H1 (cell line): ENCODE results near the gene ZHX3. TPM values are rescaled to one million over a fixed set of nuclear protein-coding genes. Genes with fewer than 3 reads are reported as not detected.

Experiments
- CTCF ChIA-PET: fragments of 300-600 bp; sonication (Branson Sonifier 250); formaldehyde crosslinking; loops from one replicate; lab custom pipeline; 2021; ENCODE audit not compliant: partially characterized antibody; lab: Charles Lee
- POLR2A ChIA-PET: fragments of 300-600 bp; sonication (Branson Sonifier 250); formaldehyde crosslinking; loops from one replicate; lab custom pipeline; 2021; ENCODE audit warnings: inconsistent platforms; ENCODE audit not compliant: partially characterized antibody; lab: Charles Lee
- DNase-seq, 2 experiments: peaks; one replicate each; pipeline versions ENCODE4 v3.0.0 to v3.0.0-alpha.2; 2010 to 2022; ENCODE audit warnings: low spot score in 2 of 2, low read depth in 1 of 2, mixed read lengths in 1 of 2
- FAIRE-seq: peaks from 2 replicates; lab custom pipeline; 2011; peaks lifted over from hg19 to GRCh38; lab: Jason Lieb, UNC
- H2AFZ ChIP-seq: 2 replicates; pipeline ENCODE4 v1.8.1; 2012; ENCODE audit warnings: low read length, inconsistent platforms
- H2AK5ac ChIP-seq: 2 replicates; pipeline ENCODE4 v1.6.1; 2013; ENCODE audit warnings: low read depth, low read length
- H2BK120ac ChIP-seq: replicated peaks from 2 replicates; pipeline ENCODE3; 2013; ENCODE audit warnings: low read depth, low read length, inconsistent platforms
- H2BK12ac ChIP-seq: 2 replicates; pipeline ENCODE4 v1.6.1; 2013; ENCODE audit warnings: low read depth, low read length
- H2BK15ac ChIP-seq: 2 replicates; pipeline ENCODE4 v1.6.1; 2013; ENCODE audit warnings: low read length
- H2BK20ac ChIP-seq: 2 replicates; pipeline ENCODE4 v1.6.1; 2013; ENCODE audit warnings: low read length
- H2BK5ac ChIP-seq: 2 replicates; pipeline ENCODE4 v1.6.1; 2013; ENCODE audit warnings: low read depth, low read length
- H3K14ac ChIP-seq: 2 replicates; pipeline ENCODE4 v1.6.1; 2013; ENCODE audit warnings: inconsistent platforms; ENCODE audit not compliant: insufficient read length
- H3K18ac ChIP-seq: 2 replicates; pipeline ENCODE4 v1.6.1; 2013; ENCODE audit warnings: low read length; ENCODE audit errors: extremely low read depth
- H3K23ac ChIP-seq: 2 replicates; pipeline ENCODE4 v1.6.1; 2013; ENCODE audit warnings: inconsistent platforms; ENCODE audit not compliant: insufficient read length
- H3K23me2 ChIP-seq: 2 replicates; pipeline ENCODE4 v1.6.1; 2013; ENCODE audit warnings: low read depth, low read length
- H3K27ac ChIP-seq: 2 replicates; pipeline ENCODE4 v1.6.1; 2011; ENCODE audit warnings: low read depth, low read length, inconsistent platforms
- H3K27me3 ChIP-seq, 4 experiments: replicated peaks in 1 of 4; 1 replicate in 1 of 4; 2 replicates in 3 of 4; pipeline versions ENCODE4 v1.6.1 to v1.8.1; 2011 to 2013; ENCODE audit warnings: low read length in 3 of 4, mild to moderate bottlenecking in 3 of 4, inconsistent platforms in 2 of 4, mixed read lengths in 2 of 4, moderate library complexity in 1 of 4; ENCODE audit not compliant: control insufficient read depth in 3 of 4, insufficient read depth in 3 of 4; ENCODE audit errors: extremely low read depth in 1 of 4
- H3K36me3 ChIP-seq, 4 experiments: 2 replicates each; pipeline versions ENCODE4 v1.6.1 to v1.8.1; 2011 to 2013; ENCODE audit warnings: mild to moderate bottlenecking in 4 of 4, low read length in 3 of 4, moderate library complexity in 2 of 4, control low read depth in 1 of 4, inconsistent platforms in 1 of 4; ENCODE audit not compliant: insufficient read depth in 4 of 4, control insufficient read depth in 2 of 4
- H3K4ac ChIP-seq: replicated peaks from 2 replicates; pipeline ENCODE3; 2013; ENCODE audit warnings: low read length, low read depth, mixed read lengths, inconsistent platforms; ENCODE audit not compliant: insufficient read length
- H3K4me1 ChIP-seq, 4 experiments: replicated peaks in 1 of 4; 1 replicate in 1 of 4; 2 replicates in 3 of 4; pipeline versions ENCODE4 v1.6.1 to v1.8.1; 2011 to 2013; ENCODE audit warnings: low read length in 3 of 4, inconsistent platforms in 2 of 4, mixed read lengths in 1 of 4; ENCODE audit not compliant: insufficient read depth in 4 of 4, control insufficient read depth in 3 of 4
- H3K4me2 ChIP-seq, 2 experiments: 2 replicates each; pipeline versions ENCODE4 v1.6.1 to v1.8.1; 2011 to 2013; ENCODE audit warnings: low read depth in 2 of 2, low read length in 2 of 2, control low read depth in 1 of 2, inconsistent platforms in 1 of 2, mild to moderate bottlenecking in 1 of 2; ENCODE audit not compliant: insufficient read depth in 1 of 2
- H3K4me3 ChIP-seq, 4 experiments: fragments of 200-600, 300-600 bp in 1 of 4; sonication (generic), shearing (Covaris generic), sonication (Bioruptor Twin) in 1 of 4; 2 replicates each; pipeline versions ENCODE4 v1.5.1 to v1.8.1; 2011 to 2016; ENCODE audit warnings: low read length in 4 of 4, low read depth in 3 of 4, control low read depth in 2 of 4, inconsistent platforms in 2 of 4, mild to moderate bottlenecking in 2 of 4, mixed read lengths in 1 of 4, moderate library complexity in 1 of 4; ENCODE audit not compliant: insufficient read depth in 2 of 4; ENCODE audit errors: extremely low read depth in 1 of 4
- H3K56ac ChIP-seq: replicated peaks from 2 replicates; pipeline ENCODE3; 2013; ENCODE audit warnings: low read depth, mild to moderate bottlenecking, mixed read lengths, low read length, inconsistent platforms; ENCODE audit not compliant: insufficient read length
- H3K79me1 ChIP-seq: 2 replicates; pipeline ENCODE4 v1.6.1; 2013; ENCODE audit warnings: low read depth, low read length, control low read depth
- H3K79me2 ChIP-seq, 2 experiments: 2 replicates each; pipeline versions ENCODE4 v1.6.1 to v1.8.1; 2012 to 2013; ENCODE audit warnings: low read length in 2 of 2, mild to moderate bottlenecking in 2 of 2, inconsistent platforms in 1 of 2; ENCODE audit not compliant: insufficient read depth in 2 of 2, control insufficient read depth in 1 of 2
- H3K9ac ChIP-seq, 4 experiments: replicated peaks in 1 of 4; 1 replicate in 1 of 4; 2 replicates in 3 of 4; pipeline versions ENCODE4 v1.6.1 to v1.8.1; 2011 to 2013; ENCODE audit warnings: low read depth in 3 of 4, low read length in 3 of 4, control low read depth in 2 of 4, mild to moderate bottlenecking in 2 of 4, moderate library complexity in 2 of 4, inconsistent platforms in 1 of 4; ENCODE audit errors: extremely low read depth in 1 of 4
- H3K9me3 ChIP-seq, 2 experiments: 2 replicates each; pipeline versions ENCODE4 v1.6.1 to v1.8.1; 2012 to 2013; ENCODE audit warnings: mild to moderate bottlenecking in 2 of 2, moderate library complexity in 2 of 2, control low read depth in 1 of 2, inconsistent platforms in 1 of 2, low read depth in 1 of 2, low read length in 1 of 2, mixed read lengths in 1 of 2; ENCODE audit not compliant: insufficient read depth in 2 of 2
- H4K20me1 ChIP-seq, 2 experiments: replicated peaks in 1 of 2; 2 replicates each; pipeline versions ENCODE3 to v1.8.1; 2011 to 2013; ENCODE audit warnings: inconsistent platforms in 2 of 2, low read length in 2 of 2, mild to moderate bottlenecking in 1 of 2; ENCODE audit not compliant: insufficient read depth in 2 of 2, control insufficient read depth in 1 of 2
- H4K5ac ChIP-seq: 2 replicates; pipeline ENCODE4 v1.6.1; 2013; ENCODE audit warnings: low read length, low read depth, mixed read lengths, inconsistent platforms; ENCODE audit not compliant: insufficient read length
- H4K8ac ChIP-seq: 2 replicates; pipeline ENCODE4 v1.8.0; 2013; ENCODE audit warnings: mild to moderate bottlenecking, moderate library complexity, low read length, inconsistent platforms; ENCODE audit not compliant: insufficient read depth; ENCODE audit errors: extremely low read depth
- H4K91ac ChIP-seq: replicated peaks from 2 replicates; pipeline ENCODE3; 2013; ENCODE audit warnings: low read length, mixed read lengths, inconsistent platforms; ENCODE audit not compliant: insufficient read length
- FOSL1 ChIP-seq: IDR thresholded peaks from 2 replicates; pipeline ENCODE4 v1.6.1; 2011; ENCODE audit warnings: mild to moderate bottlenecking, low read depth, low read length, moderate library complexity; ENCODE audit not compliant: insufficient read depth
- HDAC2 ChIP-seq, 2 experiments: fragments of 300-600 bp in 1 of 2; sonication (generic) in 1 of 2; IDR thresholded peaks; 2 replicates each; pipeline ENCODE4 v1.6.1; 2011 to 2012; ENCODE audit warnings: low read depth in 2 of 2, low read length in 2 of 2, mild to moderate bottlenecking in 2 of 2, moderate library complexity in 2 of 2, borderline replicate concordance in 1 of 2, inconsistent platforms in 1 of 2
- SP2 ChIP-seq: IDR thresholded peaks from 2 replicates; pipeline ENCODE4 v1.6.1; 2012; ENCODE audit warnings: mild to moderate bottlenecking, low read length, inconsistent platforms
- WGBS, 2 experiments: shearing (Covaris generic) in 1 of 2; methylation state at CpG; one replicate each; pipeline versions ENCODE4 v1.1.6 to v1.1.7; 2013 to 2015; ENCODE audit warnings: low lambda C conversion rate in 2 of 2, mixed read lengths in 2 of 2, inconsistent platforms in 1 of 2, low coverage in 1 of 2, missing lambda C conversion rate in 1 of 2; ENCODE audit not compliant: insufficient replicate concordance in 2 of 2, insufficient coverage in 1 of 2, insufficient read length in 1 of 2; ENCODE audit errors: extremely low coverage in 1 of 2, missing lambda C conversion rate in 1 of 2; 5-methylcytosine and 5-hydroxymethylcytosine counted together
- polyA plus RNA-seq, 7 experiments: library from polyadenylated mRNA; depleted of rRNA in 3 of 7; stranded (reverse) in 5 of 7; unstranded in 2 of 7; fragments of >200 nt in 5 of 7; fragments of 200-250 nt in 2 of 7; gene quantifications; 1 replicate in 5 of 7; 2 replicates in 1 of 7; 4 replicates in 1 of 7; pipeline versions ENCODE4 v1.2.1 to v1.2.3, GENCODE V29; 2011 to 2013; ENCODE audit warnings: missing spikeins in 2 of 7, mixed read lengths in 2 of 7
- total RNA-seq: library from RNA; stranded (reverse); fragmentation: NEBNext Ultra II Directional; extraction: Animal tissue kit (Norgen Biotek cat#: 25700); gene quantifications from 2 replicates; pipeline ENCODE4 v1.2.1, GENCODE V29; 2021

ZHX3 gene
- total and polyA plus RNA-seq, 2 of the 8 experiments (the other 6 are each of a cell fraction or from before 2014, with no cell fraction given) = 1.00 to 7.8 TPM

DNA sequence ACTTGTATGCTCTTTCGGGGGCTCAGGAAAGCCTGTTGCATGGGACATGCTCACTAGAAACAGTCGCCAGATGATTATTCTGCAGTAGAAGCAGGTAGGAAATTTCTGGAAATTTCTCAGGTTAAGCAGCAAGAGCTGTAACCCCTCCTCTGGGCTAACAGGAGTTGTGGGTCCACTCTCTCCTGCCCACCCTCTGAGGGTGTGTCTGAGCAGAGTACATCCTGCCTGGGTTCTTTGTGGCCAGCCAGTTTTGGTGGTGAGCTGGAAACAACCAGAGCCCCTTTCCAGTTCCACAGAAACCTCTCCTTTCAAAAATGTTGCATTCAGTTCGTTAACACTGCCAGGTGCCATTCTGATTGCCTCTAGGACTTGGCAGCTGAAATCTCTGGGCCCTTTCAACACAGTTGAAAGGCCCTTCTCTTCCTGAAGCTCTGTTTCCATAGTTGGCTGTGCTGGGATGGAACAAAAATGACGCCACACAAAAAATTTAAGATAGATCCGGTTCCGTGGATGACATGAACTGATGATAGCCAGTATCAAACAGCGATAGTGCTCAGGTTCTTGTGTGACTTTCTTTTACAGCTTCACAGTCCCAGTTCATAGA lies 141.7 kb downstream of the ZHX3 start:
- ChIA-PET CTCF (interaction anchor here (0.6 to 7.3 kb wide), 8 partner anchors 18 to 207 kb away, joined by 3 to 112 read pairs (median 4); partner anchors contain the start of gene LPIN3), POLR2A (interaction anchor here (0.7 to 1.6 kb wide), 3 partner anchors 9 to 50 kb away, joined by 3 to 4 read pairs (median 3); no protein-coding TSS in a partner anchor)
- no peak overlapping the region for H2BK15ac ChIP-seq

More for the DNA sequence above, 141.7 kb downstream of the ZHX3 start:
- no peak overlapping the region for H3K23ac ChIP-seq
- TF ChIP-seq SP2 (no peak), HDAC2 (IDR thresholded peaks at IDR 0.05; ENCODE audit: borderline replicate concordance in 1 of 2, low read depth in 2 of 2, low read length in 2 of 2) (no peak), FOSL1 (no peak)
- H2AFZ ChIP-seq = no peak overlapping the region
- H2AK5ac ChIP-seq = no peak overlapping the region
- no peak overlapping the region for H2BK20ac ChIP-seq
- no peaks in the 10 kb centered on the region for H3K9me3 ChIP-seq
- H3K27me3 ChIP-seq = no peaks in the 10 kb centered on the region
- H3K36me3 ChIP-seq = peaks cover 19 to 51% (median 41%) of the 10 kb centered on the region in 4 experiments
- H3K9ac ChIP-seq = no peak overlapping the region
- peaks cover 10 to 12% of the 10 kb centered on the region in 2 experiments for H4K20me1 ChIP-seq
- H2BK5ac ChIP-seq = no peak overlapping the region
- H4K5ac ChIP-seq = no peak overlapping the region
- no peaks in the 10 kb centered on the region for H3K23me2 ChIP-seq
- no peak overlapping the region for H3K4me3 ChIP-seq
- FAIRE-seq (no peak), DNase-seq (peak in 1 of 2 experiments; percentile 19)
- H2BK12ac ChIP-seq = no peak overlapping the region
- H3K4ac ChIP-seq = no peak overlapping the region
- no peak overlapping the region for H3K27ac ChIP-seq
- no peak overlapping the region for H3K18ac ChIP-seq
- H3K4me2 ChIP-seq = no peak overlapping the region
- H3K79me1 ChIP-seq = no peaks in the 10 kb centered on the region; the same call in 1 of the 2 replicates
- no peaks in the 10 kb centered on the region for H3K79me2 ChIP-seq
- no peak overlapping the region for H2BK120ac ChIP-seq
- H3K4me1 ChIP-seq = peaks cover 0 to 4% (median 0%) of the 10 kb centered on the region in 4 experiments; a peak in 1 of 7 replicates
- H4K91ac ChIP-seq = no peak overlapping the region
- no peak overlapping the region for H3K56ac ChIP-seq
- no peak overlapping the region for H4K8ac ChIP-seq
- no peak overlapping the region for H3K14ac ChIP-seq
- WGBS, 2 experiments = 87% methylated on average over 7 of the region's 7 CpGs; no CpG with 5 or more reads in 1 of the 2 experiments
